ENCODE results near the gene MTREX. TPM values are rescaled to one million over a fixed set of nuclear protein-coding genes. Genes with fewer than 3 reads are reported as not detected.

MTREX gene
- total RNA-seq, 1 donor from 2014 or later: 68.0 TPM

DNA sequence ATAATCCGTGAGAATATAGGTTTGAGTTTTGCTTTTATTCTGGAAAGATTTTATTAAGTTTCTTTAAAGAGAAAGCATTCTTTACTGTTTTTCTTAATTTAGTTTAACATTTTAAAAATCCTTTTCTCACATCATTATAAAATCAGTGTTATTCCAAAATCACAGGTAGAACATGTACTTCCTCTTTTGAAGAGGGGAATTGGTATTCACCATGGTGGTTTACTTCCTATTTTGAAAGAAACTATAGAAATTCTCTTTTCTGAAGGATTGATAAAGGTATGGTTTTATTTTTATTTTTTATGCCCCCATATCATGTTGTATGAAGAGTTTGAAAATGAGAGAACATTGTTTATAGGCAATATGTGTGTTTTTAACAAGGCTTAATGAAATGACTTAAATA, 43.0 kb downstream of the MTREX start:
- intact Hi-C loops (cut with DNase I): no loop called here
- Histone ChIP-seq H3K9me3 (no peaks in the 10 kb centered on the region), H3K4me1 (no peaks in the 10 kb centered on the region), H3K27ac (no peak overlapping the region), H3K27me3 (no peaks in the 10 kb centered on the region), H3K4me3 (no peak overlapping the region), H3K36me3 (peaks cover 0 to 72% of the 10 kb centered on the region in 2 donors)
- TF ChIP-seq POLR2AphosphoS5 (IDR thresholded peaks at IDR 0.05; ENCODE audit: insufficient read depth in 1 of 2, low read depth in 1 of 2) (no peak), POLR2A (IDR thresholded peaks at IDR 0.05) (no peak)
- TF ChIP-seq, protein P1, sequence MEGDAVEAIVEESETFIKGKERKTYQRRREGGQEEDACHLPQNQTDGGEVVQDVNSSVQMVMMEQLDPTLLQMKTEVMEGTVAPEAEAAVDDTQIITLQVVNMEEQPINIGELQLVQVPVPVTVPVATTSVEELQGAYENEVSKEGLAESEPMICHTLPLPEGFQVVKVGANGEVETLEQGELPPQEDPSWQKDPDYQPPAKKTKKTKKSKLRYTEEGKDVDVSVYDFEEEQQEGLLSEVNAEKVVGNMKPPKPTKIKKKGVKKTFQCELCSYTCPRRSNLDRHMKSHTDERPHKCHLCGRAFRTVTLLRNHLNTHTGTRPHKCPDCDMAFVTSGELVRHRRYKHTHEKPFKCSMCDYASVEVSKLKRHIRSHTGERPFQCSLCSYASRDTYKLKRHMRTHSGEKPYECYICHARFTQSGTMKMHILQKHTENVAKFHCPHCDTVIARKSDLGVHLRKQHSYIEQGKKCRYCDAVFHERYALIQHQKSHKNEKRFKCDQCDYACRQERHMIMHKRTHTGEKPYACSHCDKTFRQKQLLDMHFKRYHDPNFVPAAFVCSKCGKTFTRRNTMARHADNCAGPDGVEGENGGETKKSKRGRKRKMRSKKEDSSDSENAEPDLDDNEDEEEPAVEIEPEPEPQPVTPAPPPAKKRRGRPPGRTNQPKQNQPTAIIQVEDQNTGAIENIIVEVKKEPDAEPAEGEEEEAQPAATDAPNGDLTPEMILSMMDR (IDR thresholded peaks at IDR 0.05): no peak
- DNase-seq (ENCODE audit: extremely low spot score in 2 of 2): no peak

- intact Hi-C loops (cut with DNase I): no loop called here
These were observed 49.1 kb downstream of the MTREX start for GRCh38 chr5:55356896-55357295.

DNA sequence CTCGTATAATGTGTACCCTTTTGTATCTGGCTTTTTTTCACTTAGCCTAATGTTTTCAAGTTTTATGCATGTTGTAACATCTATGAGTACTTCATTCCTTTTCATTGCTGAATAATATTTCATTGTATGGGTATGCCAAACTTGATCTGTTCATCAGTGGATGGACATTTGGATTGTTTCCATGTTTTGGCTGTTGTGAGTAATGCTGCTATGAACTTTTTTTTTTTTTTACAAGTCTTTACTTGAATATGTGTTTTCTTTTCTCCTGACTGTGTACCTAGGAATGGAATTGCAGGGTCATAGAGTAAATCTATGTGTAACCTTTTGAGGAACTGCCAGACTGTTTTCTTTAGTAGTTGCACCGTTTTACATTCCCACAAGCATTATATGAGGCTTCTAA, 52.4 kb downstream of the MTREX start:
- TF ChIP-seq POLR2A (IDR thresholded peaks at IDR 0.05) (no peak), POLR2AphosphoS5 (IDR thresholded peaks at IDR 0.05; ENCODE audit: insufficient read depth in 1 of 2, low read depth in 1 of 2) (no peak)
- TF ChIP-seq, protein P1 (IDR thresholded peaks at IDR 0.05): no peak
- H3K27ac ChIP-seq: no peak overlapping the region
- H3K27me3 ChIP-seq: no peaks in the 10 kb centered on the region
- H3K4me1 ChIP-seq: no peaks in the 10 kb centered on the region
- H3K4me3 ChIP-seq: no peak overlapping the region
- H3K9me3 ChIP-seq: no peaks in the 10 kb centered on the region
- no peak for DNase-seq (ENCODE audit: extremely low spot score in 2 of 2)
- intact Hi-C loops (cut with DNase I): no loop called here
- H3K36me3 ChIP-seq: peaks cover 0 to 36% of the 10 kb centered on the region in 2 donors

More at GRCh38 chr5:55356896-55357295, 49.1 kb downstream of the MTREX start:
- DNase-seq (ENCODE audit: extremely low spot score in 2 of 2): no peak
- Histone ChIP-seq H3K27ac (no peak overlapping the region), H3K27me3 (no peaks in the 10 kb centered on the region), H3K36me3 (peaks cover 0 to 60% of the 10 kb centered on the region in 2 donors), H3K4me3 (no peak overlapping the region), H3K9me3 (no peaks in the 10 kb centered on the region), H3K4me1 (no peaks in the 10 kb centered on the region)
- TF ChIP-seq, protein P1 (IDR thresholded peaks at IDR 0.05): no peak
- TF ChIP-seq POLR2AphosphoS5 (IDR thresholded peaks at IDR 0.05; ENCODE audit: insufficient read depth in 1 of 2, low read depth in 1 of 2) (no peak), POLR2A (IDR thresholded peaks at IDR 0.05) (no peak)

DNA sequence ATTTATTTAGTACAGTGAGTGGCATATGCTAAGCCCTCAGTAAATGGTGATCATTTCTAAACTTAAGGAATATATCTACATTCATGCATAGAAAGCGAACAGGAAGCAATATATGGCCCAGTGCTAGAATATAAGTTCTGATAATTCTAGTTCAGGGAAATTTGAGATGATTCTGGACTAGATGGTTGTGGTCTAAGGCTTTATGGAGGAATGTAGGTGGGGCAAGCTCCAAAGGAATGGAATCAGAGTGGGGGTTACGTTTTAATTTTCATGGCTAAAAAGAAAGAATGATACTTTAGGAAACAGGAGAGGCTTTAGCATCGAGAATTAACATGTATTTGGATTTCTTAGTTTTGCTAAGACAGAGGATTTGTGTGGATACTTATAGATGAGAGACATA, 56.1 kb downstream of the MTREX start:
- no peak for TF ChIP-seq POLR2A (IDR thresholded peaks at IDR 0.05)
- TF ChIP-seq POLR2AphosphoS5 (IDR thresholded peaks at IDR 0.05; ENCODE audit: insufficient read depth in 1 of 2, low read depth in 1 of 2): no peak
- TF ChIP-seq, protein P1 (IDR thresholded peaks at IDR 0.05): no peak
- no peak overlapping the region for H3K4me3 ChIP-seq
- no peak for DNase-seq (ENCODE audit: extremely low spot score in 2 of 2)
- H3K9me3 ChIP-seq: no peaks in the 10 kb centered on the region
- H3K36me3 ChIP-seq: peaks cover 0 to 22% of the 10 kb centered on the region in 2 donors
- intact Hi-C loops (cut with DNase I): no loop called here
- no peaks in the 10 kb centered on the region for H3K4me1 ChIP-seq
- H3K27ac ChIP-seq: no peak overlapping the region
- no peaks in the 10 kb centered on the region for H3K27me3 ChIP-seq

DNA sequence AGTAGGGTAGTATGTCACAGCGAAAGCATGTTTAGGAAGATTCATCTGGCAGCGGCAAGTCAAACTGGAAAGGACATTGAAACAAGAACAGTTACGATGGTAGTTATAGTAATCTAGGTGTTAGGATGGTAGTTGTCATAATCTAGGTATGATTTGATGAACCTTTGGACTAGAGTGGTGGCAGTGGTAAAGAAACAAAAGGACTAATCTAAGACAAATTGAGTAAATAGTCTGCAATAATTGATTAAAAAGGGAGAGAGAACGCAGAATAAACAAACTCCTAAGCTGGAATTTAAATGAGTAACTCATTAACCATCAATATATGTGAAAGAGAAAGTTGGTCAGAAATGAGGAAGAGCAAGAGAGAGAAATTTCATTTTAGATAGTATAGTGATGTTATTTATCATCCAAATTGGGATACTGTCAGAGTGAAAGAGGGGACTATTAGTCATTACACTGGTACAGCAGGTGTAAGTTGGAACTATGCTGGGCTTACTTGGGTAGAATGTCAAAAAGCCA, 56.8 kb downstream of the MTREX start:
- Histone ChIP-seq H3K36me3 (peaks cover 0 to 16% of the 10 kb centered on the region in 2 donors), H3K9me3 (no peaks in the 10 kb centered on the region), H3K27ac (no peak overlapping the region), H3K27me3 (no peaks in the 10 kb centered on the region), H3K4me1 (no peaks in the 10 kb centered on the region), H3K4me3 (no peak overlapping the region)
- intact Hi-C loops (cut with DNase I): no loop called here
- no peak for DNase-seq (ENCODE audit: extremely low spot score in 2 of 2)
- TF ChIP-seq POLR2AphosphoS5 (IDR thresholded peaks at IDR 0.05; ENCODE audit: insufficient read depth in 1 of 2, low read depth in 1 of 2) (no peak), POLR2A (IDR thresholded peaks at IDR 0.05) (no peak)
- TF ChIP-seq, protein P1 (IDR thresholded peaks at IDR 0.05): no peak

All from vagina (tissue), 2 donors.